Subcutaneous abdominal adipose tissue (tissue), 5 donors: ENCODE data around the gene AEN.

ENCODE experiments used
- H3K27ac ChIP-seq: one replicate; pipeline ENCODE4 v1.7.0; 2013; ENCODE audit warnings: low read depth, mild to moderate bottlenecking, inconsistent platforms, low read length, moderate library complexity
- H3K27me3 ChIP-seq, 5 donors: one replicate each; pipeline ENCODE4 v1.7.0; 2013; ENCODE audit warnings: low read length in 5 of 5, inconsistent platforms in 1 of 5; ENCODE audit not compliant: control insufficient read depth in 5 of 5, insufficient read depth in 4 of 5
- H3K36me3 ChIP-seq, 5 donors: one replicate each; pipeline ENCODE4 v1.7.0; 2013; ENCODE audit warnings: low read length in 5 of 5; ENCODE audit not compliant: control insufficient read depth in 5 of 5, insufficient read depth in 5 of 5
- H3K4me1 ChIP-seq, 5 donors: one replicate each; pipeline ENCODE4 v1.7.0; 2013; ENCODE audit warnings: low read length in 5 of 5, mild to moderate bottlenecking in 3 of 5, moderate library complexity in 1 of 5; ENCODE audit not compliant: control insufficient read depth in 5 of 5, insufficient read depth in 5 of 5
- H3K4me3 ChIP-seq, 5 donors: one replicate each; pipeline ENCODE4 v1.7.0; 2013; ENCODE audit warnings: low read length in 5 of 5, low read depth in 1 of 5
- H3K9ac ChIP-seq, 5 donors: one replicate each; pipeline ENCODE4 v1.7.0; 2013; ENCODE audit warnings: low read length in 5 of 5, mild to moderate bottlenecking in 4 of 5, moderate library complexity in 3 of 5
- H3K9me3 ChIP-seq, 5 donors: one replicate each; pipeline ENCODE4 v1.7.0; 2013; ENCODE audit warnings: low read length in 5 of 5; ENCODE audit not compliant: control insufficient read depth in 5 of 5
- donor health status: healthy.
- donor health status: healthy.
- donor health status: healthy.
- donor health status: healthy.
- donor health status: healthy.

AEN gene

DNA sequence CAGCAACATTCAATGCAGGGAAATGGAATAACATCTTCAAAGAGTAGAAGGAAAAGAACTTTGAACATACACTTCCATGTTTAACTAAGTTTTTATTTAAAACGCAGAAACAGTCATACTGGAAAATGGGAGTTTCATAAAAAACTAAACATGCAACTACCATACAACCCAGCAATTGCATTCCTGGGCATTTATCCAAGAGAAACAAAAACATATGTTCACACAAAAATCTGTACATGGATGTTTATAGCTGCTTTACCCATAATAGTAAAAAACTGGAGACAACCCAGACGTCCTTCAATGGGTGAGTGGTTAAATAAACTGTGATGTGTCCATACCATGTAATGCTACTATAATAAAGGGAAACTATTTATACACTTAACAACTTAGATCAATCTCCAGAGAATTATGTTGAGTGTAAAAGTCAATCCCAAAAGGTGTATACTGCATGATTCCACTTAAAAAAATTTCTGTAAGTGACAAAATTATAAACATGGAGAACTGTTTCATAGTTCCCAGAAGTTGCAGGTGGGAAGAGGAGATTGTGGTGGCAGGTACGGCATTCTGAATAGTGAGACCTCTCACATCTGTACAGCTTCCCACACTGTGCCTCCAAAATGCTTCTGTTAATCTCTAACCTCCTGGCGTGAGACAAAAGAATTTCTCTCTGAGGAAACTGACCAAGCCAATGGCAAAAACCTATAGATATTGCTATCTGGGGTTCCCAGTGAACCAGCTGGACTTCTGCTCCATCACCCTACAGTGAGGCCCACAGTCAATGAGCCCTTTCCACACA lies 40.8 kb downstream of the AEN start:
- Histone ChIP-seq H3K27ac (no peak overlapping the region), H3K9me3 (no peaks in the 10 kb centered on the region), H3K9ac (no peak overlapping the region), H3K4me3 (no peak overlapping the region), H3K36me3 (no peaks in the 10 kb centered on the region), H3K27me3 (peaks cover 0 to 8% (median 0%) of the 10 kb centered on the region in 5 donors), H3K4me1 (peaks cover 0 to 12% (median 7%) of the 10 kb centered on the region in 5 donors)

DNA sequence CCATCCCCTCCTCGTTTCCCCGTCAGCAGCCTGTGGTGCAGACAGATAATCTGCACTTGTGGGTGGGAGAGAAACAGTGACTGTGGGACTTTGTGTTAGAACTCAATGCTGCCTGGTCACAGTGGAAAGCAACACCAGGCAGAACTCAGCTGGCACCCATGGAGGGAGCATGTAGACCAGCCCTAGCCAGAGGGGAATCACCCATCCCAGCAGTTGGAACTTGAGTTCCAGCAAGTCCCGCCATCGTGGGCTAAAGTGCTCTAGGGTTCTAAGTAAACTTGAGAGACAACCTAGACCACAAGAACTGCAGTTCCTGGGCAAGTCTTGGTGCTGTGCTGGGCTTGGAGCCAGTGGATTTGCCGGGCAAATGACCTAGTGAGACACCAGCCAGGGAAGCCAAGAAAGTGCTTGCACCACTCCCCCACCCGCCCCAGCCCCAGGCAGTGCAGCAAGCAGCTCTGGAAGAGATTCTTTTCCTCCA lies 42.0 kb downstream of the AEN start:
- Histone ChIP-seq H3K9ac (no peak overlapping the region), H3K27ac (no peak overlapping the region), H3K9me3 (no peaks in the 10 kb centered on the region), H3K36me3 (no peaks in the 10 kb centered on the region), H3K4me1 (peaks cover 0 to 12% (median 7%) of the 10 kb centered on the region in 5 donors), H3K27me3 (peaks cover 0 to 8% (median 0%) of the 10 kb centered on the region in 5 donors), H3K4me3 (no peak overlapping the region)

DNA sequence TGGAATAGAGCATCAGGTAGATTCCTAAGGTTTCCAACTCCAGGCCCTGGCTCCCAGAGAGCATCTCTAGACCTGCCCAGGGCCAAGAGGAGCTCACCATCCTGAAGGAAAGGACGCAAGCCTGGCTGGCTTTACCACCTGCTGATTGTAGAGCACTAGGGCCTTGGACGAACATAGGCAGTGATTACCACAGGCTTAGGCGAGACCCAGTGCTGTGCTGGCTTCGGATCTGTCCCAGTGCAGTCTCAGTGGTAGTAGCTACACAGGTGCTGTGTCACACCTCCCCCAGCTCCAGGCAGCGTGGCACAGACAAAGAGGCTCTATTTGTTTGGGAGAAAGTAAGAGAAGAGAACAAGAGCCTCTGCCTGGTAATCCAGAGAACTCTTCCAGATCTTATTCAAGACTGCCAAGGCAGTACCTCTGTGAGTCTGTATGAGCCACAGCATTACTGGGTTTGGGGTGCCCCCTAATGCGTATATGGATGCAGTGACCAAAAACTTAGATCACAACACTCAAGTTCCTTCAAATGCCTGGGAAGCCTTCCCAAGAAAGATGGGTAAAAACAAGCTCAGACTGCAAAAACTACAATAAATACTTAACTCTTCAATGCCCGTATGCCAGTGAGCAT lies 43.1 kb downstream of the AEN start:
- peaks cover 0 to under 1% (median 0%) of the 10 kb centered on the region in 5 donors for H3K27me3 ChIP-seq
- H3K4me3 ChIP-seq: no peak overlapping the region
- H3K4me1 ChIP-seq: peaks cover 0 to 8% (median 7%) of the 10 kb centered on the region in 5 donors
- H3K27ac ChIP-seq: no peak overlapping the region
- H3K9me3 ChIP-seq: no peaks in the 10 kb centered on the region
- H3K9ac ChIP-seq: peak overlapping the region in 1 of 5 donors; percentile 6
- no peaks in the 10 kb centered on the region for H3K36me3 ChIP-seq

DNA sequence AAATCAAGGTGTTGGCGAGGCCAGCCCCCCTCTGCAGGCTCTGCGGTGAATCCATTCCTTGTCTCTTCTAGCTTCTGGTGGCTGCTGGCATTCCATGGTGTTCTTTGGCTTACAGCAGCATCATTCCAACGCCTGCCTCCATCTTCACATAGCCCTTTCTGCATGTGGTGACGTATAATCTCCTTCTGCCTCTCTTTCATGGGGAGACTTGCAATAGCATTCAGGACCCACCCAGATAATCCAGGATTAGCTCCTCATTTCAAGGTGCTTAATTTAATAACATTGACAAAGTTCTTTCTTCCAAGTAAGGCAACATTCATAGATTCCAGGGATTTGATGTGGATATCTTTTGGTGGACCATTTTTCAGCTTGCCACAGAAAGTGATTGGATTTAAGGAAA lies 53.5 kb downstream of the AEN start:
- H3K36me3 ChIP-seq: no peaks in the 10 kb centered on the region
- H3K9ac ChIP-seq: no peak overlapping the region
- peaks cover 0 to 4% (median 0%) of the 10 kb centered on the region in 5 donors for H3K4me1 ChIP-seq
- no peak overlapping the region for H3K4me3 ChIP-seq
- no peak overlapping the region for H3K27ac ChIP-seq
- no peaks in the 10 kb centered on the region for H3K27me3 ChIP-seq
- H3K9me3 ChIP-seq: no peaks in the 10 kb centered on the region

DNA sequence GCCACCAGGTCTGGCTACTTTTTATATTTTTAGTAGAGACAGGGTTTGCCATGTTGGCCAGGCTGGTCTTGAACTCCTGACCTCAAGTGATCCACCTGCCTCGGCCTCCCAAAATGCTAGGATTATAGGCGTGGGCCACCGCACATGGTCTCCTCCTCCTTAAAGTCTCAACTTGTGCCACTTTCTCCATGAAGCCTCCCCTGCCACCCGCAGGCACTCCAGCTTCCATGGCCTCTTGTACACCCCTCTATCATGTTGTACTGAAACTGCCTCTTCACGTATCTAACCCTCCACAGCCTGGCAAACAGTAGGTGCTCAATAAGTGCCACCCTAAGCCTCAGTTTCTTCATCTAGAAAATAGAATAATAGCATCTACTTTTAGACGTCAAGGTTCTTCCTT lies 57.6 kb downstream of the AEN start:
- no peaks in the 10 kb centered on the region for H3K36me3 ChIP-seq
- no peak overlapping the region for H3K4me3 ChIP-seq
- no peaks in the 10 kb centered on the region for H3K9me3 ChIP-seq
- H3K4me1 ChIP-seq: peaks cover 0 to 8% (median 0%) of the 10 kb centered on the region in 5 donors
- no peak overlapping the region for H3K27ac ChIP-seq
- no peak overlapping the region for H3K9ac ChIP-seq
- peaks cover 0 to 4% (median 0%) of the 10 kb centered on the region in 5 donors for H3K27me3 ChIP-seq

DNA sequence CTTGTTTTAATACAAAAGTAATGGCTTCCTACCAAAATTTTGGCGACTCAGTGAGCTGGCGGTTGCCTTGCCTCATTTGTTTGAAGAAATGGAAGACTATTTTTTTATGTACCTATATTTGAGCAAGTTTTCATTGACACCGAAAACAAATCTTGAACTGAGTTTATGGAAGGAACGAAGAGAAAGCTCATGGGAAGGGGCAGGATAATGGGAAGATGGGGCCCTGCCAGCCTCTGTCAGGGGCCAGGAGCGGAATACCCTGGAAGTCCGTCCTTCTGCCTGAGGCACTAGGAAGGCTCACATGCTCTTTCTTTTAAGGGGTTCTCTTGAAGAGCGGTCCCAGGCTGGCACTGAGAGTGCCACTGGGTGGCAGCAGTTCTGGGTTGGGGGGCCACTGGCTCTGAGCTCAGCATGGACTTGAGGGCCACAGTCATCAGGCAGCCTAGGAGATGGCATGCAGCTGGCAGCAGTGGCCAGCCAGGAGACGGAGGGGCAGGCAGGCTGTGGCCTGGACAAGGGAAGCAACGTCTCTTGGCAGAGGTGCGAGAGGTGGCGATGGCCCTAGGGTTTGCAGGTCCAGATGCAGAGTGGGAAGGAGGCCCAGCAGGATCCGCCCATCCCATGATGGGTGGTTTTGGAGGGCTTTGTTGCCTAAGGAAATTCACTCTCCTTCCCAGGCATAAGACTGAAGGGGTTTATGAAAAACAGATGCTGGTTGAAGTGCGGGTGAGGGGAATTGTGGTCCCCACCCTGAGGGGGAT lies 59.3 kb downstream of the AEN start:
- H3K4me1 ChIP-seq: peaks cover 0 to 5% (median 0%) of the 10 kb centered on the region in 5 donors
- no peak overlapping the region for H3K9ac ChIP-seq
- no peaks in the 10 kb centered on the region for H3K36me3 ChIP-seq
- no peaks in the 10 kb centered on the region for H3K9me3 ChIP-seq
- H3K27me3 ChIP-seq: peaks cover 0 to 7% (median 0%) of the 10 kb centered on the region in 5 donors
- no peak overlapping the region for H3K4me3 ChIP-seq
- no peak overlapping the region for H3K27ac ChIP-seq

DNA sequence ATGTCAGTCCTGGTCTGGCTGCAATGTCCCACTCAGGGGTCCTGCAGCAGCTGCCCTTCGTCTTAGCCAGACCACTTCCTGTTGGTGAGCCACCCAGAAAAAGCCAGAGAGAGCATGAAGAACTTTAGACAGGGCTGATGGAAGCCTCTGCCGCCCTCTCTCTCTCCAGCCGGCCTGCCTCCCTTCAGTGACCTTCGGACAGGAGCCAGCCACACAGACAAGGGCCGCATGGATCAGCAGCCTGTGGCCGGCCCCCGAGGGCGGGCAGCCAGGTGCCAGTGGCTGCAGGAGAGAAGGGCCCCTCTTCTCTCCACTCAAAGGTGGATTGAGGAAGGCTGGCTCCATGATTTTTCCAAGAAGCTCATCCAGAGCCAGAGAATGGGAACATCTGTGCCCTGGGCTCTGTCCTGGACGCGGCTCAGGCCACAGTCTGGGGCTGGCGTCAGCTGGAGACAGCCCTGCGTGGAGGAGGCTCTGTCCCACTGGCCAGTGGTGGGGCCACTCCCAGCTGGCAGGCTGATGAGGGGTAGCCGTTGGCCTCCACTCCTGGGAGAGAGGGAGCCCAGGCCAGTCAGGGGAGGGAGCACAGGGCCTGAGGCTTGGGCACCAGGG lies 60.6 kb downstream of the AEN start:
- Histone ChIP-seq H3K9me3 (no peaks in the 10 kb centered on the region), H3K4me1 (peaks cover 0 to 5% (median 0%) of the 10 kb centered on the region in 5 donors), H3K4me3 (no peak overlapping the region), H3K9ac (no peak overlapping the region), H3K27ac (no peak overlapping the region), H3K27me3 (peaks cover 0 to 10% (median 0%) of the 10 kb centered on the region in 5 donors), H3K36me3 (no peaks in the 10 kb centered on the region)
